Stimulated activated CD8-positive, alpha-beta memory T cell treated with anti-CD3 and anti-CD28 coated beads, Interleukin-15, amount 100 ng/mL, for 4 hours (primary cell): ENCODE results near the gene SLC38A10.

Experiments used
- DNase-seq, 2 donors: peaks; one replicate each; pipeline ENCODE4 v3.0.0-alpha.2; 2020; ENCODE audit warnings: low read depth in 2 of 2

SLC38A10 gene

GRCh38 chr17:81331527-81332043, 36.5 kb upstream of the SLC38A10 start:
- no peak for DNase-seq

- no peak for DNase-seq
These were observed 35.8 kb upstream of the SLC38A10 start for GRCh38 chr17:81330884-81331245.

- no peak for DNase-seq
These were observed 35.1 kb upstream of the SLC38A10 start for GRCh38 chr17:81329927-81330883.

- DNase-seq, result no peak
These were observed 34.1 kb upstream of the SLC38A10 start for GRCh38 chr17:81328978-81329926.

GRCh38 chr17:81328489-81328888, 33.4 kb upstream of the SLC38A10 start:
- no peak for DNase-seq

GRCh38 chr17:81325714-81326358, 30.7 kb upstream of the SLC38A10 start:
- no peak for DNase-seq

GRCh38 chr17:81324851-81325713, 30.0 kb upstream of the SLC38A10 start:
- no peak for DNase-seq

GRCh38 chr17:81324177-81324850, 29.2 kb upstream of the SLC38A10 start:
- DNase-seq, result no peak

GRCh38 chr17:81323411-81323868, 28.3 kb upstream of the SLC38A10 start:
- DNase-seq, result no peak

- no peak for DNase-seq
These were observed 27.9 kb upstream of the SLC38A10 start for GRCh38 chr17:81323083-81323369.

GRCh38 chr17:81322271-81323082, 27.4 kb upstream of the SLC38A10 start:
- no peak for DNase-seq

- no peak for DNase-seq
These were observed 23.0 kb upstream of the SLC38A10 start for GRCh38 chr17:81317961-81318605.

- DNase-seq, result no peak
These were observed 22.4 kb upstream of the SLC38A10 start for GRCh38 chr17:81317530-81317821.

- no peak for DNase-seq
These were observed 20.8 kb upstream of the SLC38A10 start for GRCh38 chr17:81315885-81316391.

- no peak for DNase-seq
These were observed 20.2 kb upstream of the SLC38A10 start for GRCh38 chr17:81315129-81315884.

GRCh38 chr17:81314398-81315081, 19.4 kb upstream of the SLC38A10 start:
- DNase-seq, result no peak

- DNase-seq, result no peak
These were observed 18.8 kb upstream of the SLC38A10 start for GRCh38 chr17:81313776-81314397.
